NB4 (cell line): ENCODE measurements around the gene NUDC.

Experiments used
- MYC ChIP-seq: IDR thresholded peaks from 2 replicates; pipeline ENCODE4 v1.6.1; 2011; ENCODE audit warnings: low read depth, low read length
- POLR2A ChIP-seq: IDR thresholded peaks from 2 replicates; pipeline ENCODE4 v1.6.1; 2011; ENCODE audit warnings: mild to moderate bottlenecking; ENCODE audit not compliant: insufficient read length; ENCODE audit errors: extremely low read depth
- TF ChIP-seq, protein P1 (sequence below): IDR thresholded peaks from one replicate; pipeline ENCODE4 v1.5.1; 2012; ENCODE audit warnings: low read depth, low read length
- TF ChIP-seq, protein P2 (sequence below): IDR thresholded peaks from 2 replicates; pipeline ENCODE4 v1.6.1; 2011; ENCODE audit warnings: low read depth, low read length

DNA sequence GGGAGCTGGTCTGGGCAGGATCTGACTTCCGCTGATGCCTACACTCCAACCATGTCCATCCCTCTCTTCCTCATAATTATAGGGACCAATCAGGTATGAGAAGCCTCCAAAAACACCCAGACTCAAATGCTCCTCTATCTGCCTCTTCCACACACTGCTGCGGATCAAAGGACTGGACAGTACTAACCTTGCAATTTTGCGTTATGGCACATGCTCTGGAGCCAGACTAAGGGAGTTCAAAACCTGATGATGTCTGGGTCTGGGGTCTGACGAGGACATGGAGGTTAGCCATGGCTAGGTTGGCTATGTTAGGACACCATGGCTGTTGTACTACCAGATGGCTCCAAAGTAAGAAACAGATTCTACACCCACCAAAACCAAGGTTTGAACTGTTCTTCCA, 41.8 kb upstream of the NUDC start:
- TF ChIP-seq, protein P1, sequence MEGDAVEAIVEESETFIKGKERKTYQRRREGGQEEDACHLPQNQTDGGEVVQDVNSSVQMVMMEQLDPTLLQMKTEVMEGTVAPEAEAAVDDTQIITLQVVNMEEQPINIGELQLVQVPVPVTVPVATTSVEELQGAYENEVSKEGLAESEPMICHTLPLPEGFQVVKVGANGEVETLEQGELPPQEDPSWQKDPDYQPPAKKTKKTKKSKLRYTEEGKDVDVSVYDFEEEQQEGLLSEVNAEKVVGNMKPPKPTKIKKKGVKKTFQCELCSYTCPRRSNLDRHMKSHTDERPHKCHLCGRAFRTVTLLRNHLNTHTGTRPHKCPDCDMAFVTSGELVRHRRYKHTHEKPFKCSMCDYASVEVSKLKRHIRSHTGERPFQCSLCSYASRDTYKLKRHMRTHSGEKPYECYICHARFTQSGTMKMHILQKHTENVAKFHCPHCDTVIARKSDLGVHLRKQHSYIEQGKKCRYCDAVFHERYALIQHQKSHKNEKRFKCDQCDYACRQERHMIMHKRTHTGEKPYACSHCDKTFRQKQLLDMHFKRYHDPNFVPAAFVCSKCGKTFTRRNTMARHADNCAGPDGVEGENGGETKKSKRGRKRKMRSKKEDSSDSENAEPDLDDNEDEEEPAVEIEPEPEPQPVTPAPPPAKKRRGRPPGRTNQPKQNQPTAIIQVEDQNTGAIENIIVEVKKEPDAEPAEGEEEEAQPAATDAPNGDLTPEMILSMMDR, result no peak
- TF ChIP-seq POLR2A (no peak), MYC (no peak)
- TF ChIP-seq, protein P2, sequence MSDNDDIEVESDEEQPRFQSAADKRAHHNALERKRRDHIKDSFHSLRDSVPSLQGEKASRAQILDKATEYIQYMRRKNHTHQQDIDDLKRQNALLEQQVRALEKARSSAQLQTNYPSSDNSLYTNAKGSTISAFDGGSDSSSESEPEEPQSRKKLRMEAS, result no peak
